Posterior cingulate gyrus (tissue), 11 donors: ENCODE measurements around the gene CRTC1.

Experiments used
- DNase-seq, 10 donors: peaks; one replicate each; pipeline versions ENCODE4 v3.0.0 to v3.0.0-alpha.2; 2020 to 2021; ENCODE audit warnings: mixed read lengths in 3 of 10
- intact Hi-C: fragments of 100-400 bp; cut with DNase I; formaldehyde crosslinking; loops from one replicate; pipeline ENCODE4 v1.15.1; 2023

Gene CRTC1

GRCh38 chr19:18683109-18683957, at the start of gene CRTC1:
CRTC1 (plus strand) TSS chr19:18683680; CDS start chr19:18683703, 23 bp downstream.
- intact Hi-C loops, result loop anchor here (5.0 kb wide), 1 partner anchor 149 kb away; the partner anchor contains the start of gene UPF1
- DNase-seq, result peak; percentile 66 to 96 (median 75)

GRCh38 chr19:18634612-18635297, 48.7 kb upstream of the CRTC1 start:
- peak in 1 of 10 donors; percentile 30 for DNase-seq
- intact Hi-C loops, result no loop called here

- no peak for DNase-seq
- intact Hi-C loops, result no loop called here
Observed at GRCh38 chr19:18635831-18636182, 47.7 kb upstream of the CRTC1 start.

GRCh38 chr19:18636183-18636968, 47.1 kb upstream of the CRTC1 start:
- intact Hi-C loops, result no loop called here
- peak; percentile 96 to 100 (median 98) for DNase-seq

- intact Hi-C loops, result no loop called here
- DNase-seq, result no peak
Observed at GRCh38 chr19:18636969-18637629, 46.4 kb upstream of the CRTC1 start, which contains the start of gene KLHL26. KLHL26 (plus strand) TSS chr19:18637028; CDS start chr19:18637055, 27 bp downstream.

GRCh38 chr19:18637673-18638630, 45.5 kb upstream of the CRTC1 start:
- no peak for DNase-seq

GRCh38 chr19:18639706-18640243, 43.7 kb upstream of the CRTC1 start:
- intact Hi-C loops, result no loop called here
- no peak for DNase-seq

More at GRCh38 chr19:18637673-18638630, 45.5 kb upstream of the CRTC1 start:
- intact Hi-C loops, result no loop called here

- peak in 1 of 10 donors; percentile 84 for DNase-seq
- intact Hi-C loops, result no loop called here
Observed at GRCh38 chr19:18644196-18645034, 39.1 kb upstream of the CRTC1 start.

- DNase-seq, result peak in 9 of 10 donors; percentile 45 to 95 (median 74)
- intact Hi-C loops, result no loop called here
Observed at GRCh38 chr19:18645035-18645511, 38.4 kb upstream of the CRTC1 start.

- intact Hi-C loops, result no loop called here
Observed at GRCh38 chr19:18646535-18647370, 36.7 kb upstream of the CRTC1 start.

GRCh38 chr19:18647371-18647767, 36.1 kb upstream of the CRTC1 start:
- intact Hi-C loops, result no loop called here
- DNase-seq, result no peak

More at GRCh38 chr19:18646535-18647370, 36.7 kb upstream of the CRTC1 start:
- DNase-seq, result no peak

GRCh38 chr19:18647807-18648206, 35.7 kb upstream of the CRTC1 start:
- intact Hi-C loops, result no loop called here
- DNase-seq, result no peak

- intact Hi-C loops, result no loop called here
- DNase-seq, result no peak
Observed at GRCh38 chr19:18648973-18649315, 34.5 kb upstream of the CRTC1 start.

- DNase-seq, result peak in 6 of 10 donors; percentile 57 to 94 (median 76)
- intact Hi-C loops, result no loop called here
Observed at GRCh38 chr19:18649371-18650020, 34.0 kb upstream of the CRTC1 start.

GRCh38 chr19:18650021-18650390, 33.5 kb upstream of the CRTC1 start:
- DNase-seq, result no peak
- intact Hi-C loops, result no loop called here

GRCh38 chr19:18650468-18651041, 32.9 kb upstream of the CRTC1 start:
- intact Hi-C loops, result no loop called here
- DNase-seq, result no peak
